ENCODE measurements around the gene GRK5.

GRCh38 chr10:119415121-119415520 is 207.8 kb downstream of the GRK5 start:
- TF ChIP-seq POLR2A (IDR thresholded peaks at IDR 0.05) (no peak), CTCF (IDR thresholded peaks at IDR 0.05) (no peak)
